T-cell (primary cell): ENCODE measurements around the gene LYSMD2. TPM values are rescaled to one million over a fixed set of nuclear protein-coding genes. Genes with fewer than 3 reads are reported as not detected.
A peak's percentile ranks its signal among the peaks of the same experiment; 100 is the strongest.

Experiments
- ATAC-seq, 4 experiments: fragments of 200-7000 bp in 3 of 4; fragments of 150-1000 bp in 1 of 4; cut with Tn5 transposase; replicated peaks in 1 of 4; 1 replicate in 3 of 4; 2 replicates in 1 of 4; pipeline ENCODE4 v1.10.0; 2021; ENCODE audit warnings: moderate library complexity in 3 of 4, mild to moderate bottlenecking in 2 of 4, moderate number of reproducible peaks in 1 of 4
- CTCF ChIA-PET, 2 donors: fragments of 300-600 bp; sonication (Branson Sonifier 250); formaldehyde crosslinking; loops; one replicate each; lab custom pipeline; 2022; ENCODE audit warnings: antibody characterized with exemption in 2 of 2; lab: Charles Lee
- POLR2A ChIA-PET, 2 donors: fragments of 300-600 bp; sonication (Branson Sonifier 250); formaldehyde crosslinking; loops; one replicate each; lab custom pipeline; 2022; ENCODE audit warnings: antibody characterized with exemption in 2 of 2; lab: Charles Lee
- DNase-seq, 35 experiments: peaks; one replicate each; pipeline versions ENCODE4 v3.0.0 to v3.0.0-alpha.2; 2013 to 2023
- H3K27ac ChIP-seq: one replicate; pipeline ENCODE4 v1.5.1; 2013; ENCODE audit warnings: low read length
- H3K27me3 ChIP-seq, 2 experiments: replicated peaks in 1 of 2; 1 replicate in 1 of 2; 2 replicates in 1 of 2; pipeline versions ENCODE4 v1.6.1 to v1.7.0; 2013; ENCODE audit warnings: low read length in 1 of 2, mixed read lengths in 1 of 2; ENCODE audit not compliant: control insufficient read depth in 2 of 2, insufficient read depth in 2 of 2; ENCODE audit errors: extremely low read depth in 1 of 2
- H3K36me3 ChIP-seq, 2 donors: 1 replicate in 1 of 2; 2 replicates in 1 of 2; pipeline versions ENCODE4 v1.6.1 to v1.7.0; 2013; ENCODE audit warnings: low read length in 1 of 2; ENCODE audit not compliant: control insufficient read depth in 2 of 2, insufficient read depth in 1 of 2; ENCODE audit errors: extremely low read depth in 1 of 2
- H3K4me1 ChIP-seq, 2 experiments: 1 replicate in 1 of 2; 2 replicates in 1 of 2; pipeline versions ENCODE4 v1.6.1 to v1.7.0; 2013; ENCODE audit warnings: low read length in 2 of 2, mixed read lengths in 1 of 2; ENCODE audit not compliant: insufficient read depth in 2 of 2, control insufficient read depth in 1 of 2; ENCODE audit errors: extremely low read depth in 1 of 2
- H3K4me3 ChIP-seq, 2 donors: 1 replicate in 1 of 2; 2 replicates in 1 of 2; pipeline versions ENCODE4 v1.5.1 to v1.7.0; 2013; ENCODE audit warnings: mild to moderate bottlenecking in 2 of 2, low read length in 1 of 2, moderate library complexity in 1 of 2; ENCODE audit not compliant: control insufficient read depth in 1 of 2; ENCODE audit errors: extremely low read depth in 1 of 2
- H3K9me3 ChIP-seq: 2 replicates; pipeline ENCODE4 v1.7.0; 2013
- H3K27ac Mint-ChIP-seq, 2 donors: one replicate each; pipeline ENCODE4 v1.8.0; 2020 to 2021; ENCODE audit warnings: mild to moderate bottlenecking in 2 of 2, mixed read lengths in 2 of 2
- H3K27me3 Mint-ChIP-seq, 2 donors: one replicate each; pipeline ENCODE4 v1.8.0; 2021 to 2022; ENCODE audit warnings: mixed read lengths in 2 of 2
- H3K36me3 Mint-ChIP-seq: one replicate; pipeline ENCODE4 v1.8.0; 2021; ENCODE audit warnings: mixed read lengths
- H3K4me1 Mint-ChIP-seq, 3 donors: one replicate each; pipeline ENCODE4 v1.8.0; 2020 to 2022; ENCODE audit warnings: mixed read lengths in 3 of 3, mild to moderate bottlenecking in 1 of 3
- H3K4me3 Mint-ChIP-seq, 3 donors: one replicate each; pipeline ENCODE4 v1.8.0; 2020 to 2022; ENCODE audit warnings: mild to moderate bottlenecking in 3 of 3, mixed read lengths in 3 of 3, moderate library complexity in 3 of 3
- H3K9me3 Mint-ChIP-seq, 3 donors: one replicate each; pipeline ENCODE4 v1.8.0; 2020 to 2022; ENCODE audit warnings: mixed read lengths in 3 of 3
- WGBS: methylation state at CpG from one replicate; pipeline ENCODE4 v1.1.5; 2013; ENCODE audit warnings: missing lambda C conversion rate; ENCODE audit not compliant: insufficient coverage; 5-methylcytosine and 5-hydroxymethylcytosine counted together
- total RNA-seq, 35 experiments: library from RNA in 6 of 35; stranded (reverse) in 6 of 35; fragments of 120-200 nt in 1 of 35; gene quantifications; one replicate each; pipeline versions ENCODE4 v1.2.1 to v1.2.4 and lab custom pipeline; 2013 to 2026

Gene LYSMD2
- total RNA-seq, 5 donors from 2014 or later (not counting 1 experiment from before 2014, with no cell fraction given), result 16.6 to 36.2 (median 26.2) TPM

DNA sequence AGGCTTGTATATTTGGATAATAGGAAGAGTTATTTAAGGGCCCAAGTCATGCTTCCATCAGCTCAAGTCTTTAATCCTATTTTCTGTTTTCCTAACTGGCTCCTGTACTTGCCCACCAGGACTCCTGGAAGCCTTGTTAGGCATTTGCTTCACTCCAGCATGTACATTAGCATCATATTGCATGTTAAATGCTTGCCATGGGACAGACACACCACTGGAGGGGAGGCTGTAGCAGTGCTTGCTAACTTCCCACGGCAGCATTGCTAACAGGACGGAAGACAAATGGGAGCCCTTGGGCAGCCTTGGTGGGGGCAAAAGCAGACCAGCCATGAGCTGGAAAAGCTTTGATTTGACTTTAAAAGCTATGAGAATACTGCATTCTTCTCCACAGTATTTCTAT, 20.0 kb upstream of the LYSMD2 start:
- ChIA-PET CTCF (interaction anchor here in 1 of 2 donors (0.9 to 2.3 kb wide), 4 partner anchors 10 to 108 kb away, joined by 3 to 9 read pairs (median 4); no protein-coding TSS in a partner anchor), POLR2A (no interaction called here)
- Mint-ChIP-seq H3K4me1 (peaks cover 26 to 36% (median 29%) of the 10 kb centered on the region in 3 donors), H3K27ac (no peak overlapping the region), H3K4me3 (no peak overlapping the region), H3K9me3 (no peaks in the 10 kb centered on the region), H3K36me3 (peaks cover 10% of the 10 kb centered on the region), H3K27me3 (peaks cover 0 to 4% of the 10 kb centered on the region in 2 donors)
- DNase-seq (no peak), ATAC-seq (no peak)
- WGBS, result no CpG with 5 or more reads among the region's 2 CpGs
- Histone ChIP-seq H3K9me3 (no peaks in the 10 kb centered on the region), H3K36me3 (no peaks in the 10 kb centered on the region), H3K4me1 (peaks cover 1 to 8% of the 10 kb centered on the region in 2 experiments), H3K27me3 (no peaks in the 10 kb centered on the region), H3K4me3 (no peak overlapping the region), H3K27ac (no peak overlapping the region)

DNA sequence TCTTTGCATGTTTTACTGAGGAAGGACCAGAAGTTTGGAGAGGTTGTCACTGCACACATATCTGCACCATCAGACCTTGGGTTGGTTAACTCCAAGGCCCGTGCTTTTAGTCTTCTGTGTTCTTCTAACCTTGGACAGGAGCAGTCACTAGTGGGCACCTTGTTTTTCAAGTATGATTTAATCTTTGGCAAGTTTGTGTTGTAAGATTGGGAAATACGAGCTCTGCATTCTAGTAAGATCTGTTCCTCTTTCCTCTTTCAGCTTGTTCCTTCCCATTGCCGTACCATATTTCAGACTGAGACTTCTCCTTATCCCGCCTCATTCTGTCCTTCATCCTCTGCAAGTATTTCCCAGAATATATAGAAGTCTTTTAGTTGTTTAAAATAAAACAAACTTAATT, 19.0 kb upstream of the LYSMD2 start:
- WGBS, result no CpG with 5 or more reads among the region's 4 CpGs
- H3K4me3 ChIP-seq, result no peak overlapping the region
- ChIA-PET POLR2A (interaction anchor here in 1 of 2 donors (1.3 kb wide), 1 partner anchor 11 kb away, joined by 3 read pairs; no protein-coding TSS in a partner anchor), CTCF (interaction anchor here in 1 of 2 donors (1.0 to 2.3 kb wide), 4 partner anchors 11 to 106 kb away, joined by 3 to 9 read pairs (median 4); no protein-coding TSS in a partner anchor)
- H3K4me1 ChIP-seq, result peaks cover 8 to 14% of the 10 kb centered on the region in 2 experiments
- H3K27me3 Mint-ChIP-seq, result peaks cover 0 to 4% of the 10 kb centered on the region in 2 donors
- no peaks in the 10 kb centered on the region for H3K36me3 ChIP-seq
- H3K9me3 ChIP-seq, result no peaks in the 10 kb centered on the region
- no peak for DNase-seq
- no peaks in the 10 kb centered on the region for H3K9me3 Mint-ChIP-seq
- H3K4me1 Mint-ChIP-seq, result peaks cover 30 to 41% (median 35%) of the 10 kb centered on the region in 3 donors
- no peaks in the 10 kb centered on the region for H3K27me3 ChIP-seq
- peaks cover 10% of the 10 kb centered on the region for H3K36me3 Mint-ChIP-seq
- H3K4me3 Mint-ChIP-seq, result no peak overlapping the region
- H3K27ac ChIP-seq, result no peak overlapping the region
- no peak overlapping the region for H3K27ac Mint-ChIP-seq
- ATAC-seq, result no peak

DNA sequence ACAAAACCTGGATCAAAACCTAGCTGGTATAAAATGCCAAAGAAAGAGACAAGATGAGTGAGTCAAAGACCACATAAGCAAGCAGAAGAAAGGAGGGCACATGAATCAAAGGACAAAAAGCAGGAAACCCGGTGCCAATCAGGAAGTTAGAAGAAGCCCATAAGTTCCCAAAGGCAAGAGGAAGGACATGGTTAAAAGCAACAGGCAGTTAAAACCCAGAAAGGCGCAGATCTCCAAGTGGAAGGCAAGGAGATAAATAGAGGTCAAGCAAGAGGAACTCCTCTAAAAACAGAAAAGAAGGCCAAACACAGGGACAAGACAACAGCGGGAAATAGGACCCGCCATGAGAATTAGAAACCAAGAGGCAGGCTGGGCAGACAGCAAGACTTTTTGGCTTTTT, 18.3 kb upstream of the LYSMD2 start:
- POLR2A ChIA-PET, result interaction anchor here in 1 of 2 donors (1.3 kb wide), 1 partner anchor 12 kb away, joined by 3 read pairs; no protein-coding TSS in a partner anchor
- Mint-ChIP-seq H3K27ac (no peak overlapping the region), H3K27me3 (peaks cover 0 to 4% of the 10 kb centered on the region in 2 donors), H3K9me3 (no peaks in the 10 kb centered on the region), H3K4me1 (peaks cover 35 to 47% (median 39%) of the 10 kb centered on the region in 3 donors), H3K36me3 (peaks cover 10% of the 10 kb centered on the region), H3K4me3 (no peak overlapping the region)
- no peak for ATAC-seq
- Histone ChIP-seq H3K9me3 (no peaks in the 10 kb centered on the region), H3K4me3 (no peak overlapping the region), H3K36me3 (no peaks in the 10 kb centered on the region), H3K27ac (no peak overlapping the region), H3K27me3 (peaks cover 0 to 3% of the 10 kb centered on the region in 2 experiments), H3K4me1 (peaks cover 12 to 14% of the 10 kb centered on the region in 2 experiments)
- DNase-seq, result no peak
- 63% methylated on average over 1 of the region's 4 CpGs for WGBS
- CTCF ChIA-PET, result interaction anchor here (0.6 to 2.3 kb wide), 3 partner anchors 21 to 106 kb away, joined by 3 to 9 read pairs (median 4); no protein-coding TSS in a partner anchor

DNA sequence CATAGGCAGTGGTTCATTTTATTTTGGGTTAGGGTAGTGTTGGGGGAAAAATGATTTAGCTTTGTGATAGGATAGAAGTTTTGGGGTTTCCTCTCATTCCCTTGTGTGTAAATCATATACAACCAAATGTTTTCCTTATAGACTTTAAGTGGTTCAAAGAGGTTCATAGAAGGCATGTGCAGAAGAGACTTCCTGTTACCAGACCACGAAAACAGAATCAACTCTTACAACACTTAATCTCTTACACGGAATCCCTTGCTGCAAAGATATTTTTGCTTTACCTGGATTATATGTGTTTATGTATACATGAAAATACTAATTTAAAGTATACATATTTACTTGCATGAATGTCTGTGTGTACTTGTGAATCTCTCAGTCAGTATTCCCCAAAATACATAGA, 16.8 kb upstream of the LYSMD2 start:
- peaks cover 0 to 3% of the 10 kb centered on the region in 2 experiments for H3K27me3 ChIP-seq
- CTCF ChIA-PET, result interaction anchor here in 1 of 2 donors (1.5 kb wide), 1 partner anchor 104 kb away, joined by 4 read pairs; no protein-coding TSS in a partner anchor
- peaks cover 14% of the 10 kb centered on the region in 2 experiments for H3K4me1 ChIP-seq
- no peak overlapping the region for H3K4me3 ChIP-seq
- peak overlapping the region in 1 of 3 donors; percentile 7 for H3K4me3 Mint-ChIP-seq
- H3K4me1 Mint-ChIP-seq, result peaks cover 40 to 53% (median 44%) of the 10 kb centered on the region in 3 donors
- H3K36me3 ChIP-seq, result no peaks in the 10 kb centered on the region
- ATAC-seq (no peak), DNase-seq (no peak)
- H3K9me3 Mint-ChIP-seq, result no peaks in the 10 kb centered on the region
- H3K36me3 Mint-ChIP-seq, result peaks cover 10% of the 10 kb centered on the region
- H3K27me3 Mint-ChIP-seq, result peaks cover 0 to 4% of the 10 kb centered on the region in 2 donors
- no peak overlapping the region for H3K27ac Mint-ChIP-seq
- WGBS, result no CpG with 5 or more reads among the region's 2 CpGs
- no peak overlapping the region for H3K27ac ChIP-seq
- POLR2A ChIA-PET, result no interaction called here
- H3K9me3 ChIP-seq, result no peaks in the 10 kb centered on the region

GRCh38 chr15:51752888-51753287, 15.4 kb upstream of the LYSMD2 start:
- Histone ChIP-seq H3K36me3 (no peaks in the 10 kb centered on the region), H3K9me3 (no peaks in the 10 kb centered on the region), H3K4me3 (no peak overlapping the region), H3K4me1 (peaks cover 14% of the 10 kb centered on the region in 2 experiments), H3K27ac (no peak overlapping the region), H3K27me3 (peaks cover 0 to 3% of the 10 kb centered on the region in 2 experiments)
- Mint-ChIP-seq H3K36me3 (peaks cover 10% of the 10 kb centered on the region), H3K4me1 (peaks cover 40 to 53% (median 44%) of the 10 kb centered on the region in 3 donors), H3K4me3 (peak overlapping the region; percentile 83 to 86 (median 84)), H3K9me3 (no peaks in the 10 kb centered on the region), H3K27ac (no peak overlapping the region), H3K27me3 (peaks cover 0 to 4% of the 10 kb centered on the region in 2 donors)
- ATAC-seq, result no peak
- CTCF ChIA-PET, result interaction anchor here in 1 of 2 donors (1.0 kb wide), 1 partner anchor 15 kb away, joined by 3 read pairs; no protein-coding TSS in a partner anchor
- WGBS, result 80% methylated on average over 5 of the region's 5 CpGs
- POLR2A ChIA-PET, result interaction anchor here in 1 of 2 donors (0.8 kb wide), 1 partner anchor 15 kb away, joined by 5 read pairs; no protein-coding TSS in a partner anchor
- no peak for DNase-seq
